HepG2 (cell line): ENCODE measurements around the gene TGM5. TPM values are rescaled to one million over a fixed set of nuclear protein-coding genes. Genes with fewer than 3 reads are reported as not detected.

ENCODE experiments used
- ATAC-seq: fragments of 200-7000 bp; cut with Tn5 transposase; 3 replicates; pipeline ENCODE4 v1.9.1; 2020; ENCODE audit warnings: mild to moderate bottlenecking, moderate library complexity
- BruUV-seq: library from RNA; stranded (reverse); fragments of 400-500 nt; replicated peaks from 2 replicates; lab custom pipeline; 2021; lab: Mats Ljungman, UMichigan
- CTCF ChIA-PET: fragments of 300-600 bp; formaldehyde crosslinking; extraction: SDS; loops from one replicate; lab custom pipeline; 2021; ENCODE audit warnings: low total read pairs, inconsistent platforms, low intra/inter-chr PET ratio; lab: Yijun Ruan, JAX
- POLR2A ChIA-PET: fragments of 350-600 bp; sonication (Branson Sonifier 250); formaldehyde crosslinking; loops from one replicate; lab custom pipeline; 2020; ENCODE audit warnings: antibody characterized with exemption, inconsistent platforms; lab: Yijun Ruan, JAX
- DNase-seq: peaks from one replicate; pipeline ENCODE4 v3.0.0-alpha.2; 2015; ENCODE audit warnings: low spot score
- FAIRE-seq: peaks from 3 replicates; lab custom pipeline; 2011; peaks lifted over from hg19 to GRCh38; lab: Jason Lieb, UNC
- H2AFZ ChIP-seq: one replicate; pipeline ENCODE4 v1.6.1; 2011; ENCODE audit warnings: low read length, inconsistent platforms
- H3K27ac ChIP-seq: fragments of 300-600 bp; 3 replicates; pipeline ENCODE4 v1.8.0; 2011; ENCODE audit warnings: mixed run types, mild to moderate bottlenecking, mixed read lengths, low read length, inconsistent platforms; ENCODE audit not compliant: insufficient read depth; ENCODE audit errors: extremely low read length
- H3K27me3 ChIP-seq, 2 experiments: fragments of 200-600 bp in 1 of 2; 2 replicates in 1 of 2; 3 replicates in 1 of 2; pipeline versions ENCODE4 v1.6.0 to v1.8.0; 2011; ENCODE audit warnings: low read length in 2 of 2, mild to moderate bottlenecking in 2 of 2, moderate library complexity in 2 of 2, inconsistent platforms in 1 of 2; ENCODE audit not compliant: insufficient read depth in 2 of 2, control insufficient read depth in 1 of 2
- H3K36me3 ChIP-seq, 2 experiments: fragments of 200-600 bp in 1 of 2; replicated peaks in 1 of 2; 2 replicates in 1 of 2; 3 replicates in 1 of 2; pipeline versions ENCODE4 v1.5.1 to v1.8.0; 2011; ENCODE audit warnings: low read length in 2 of 2, inconsistent platforms in 1 of 2; ENCODE audit not compliant: insufficient read depth in 2 of 2, control insufficient read depth in 1 of 2
- H3K4me1 ChIP-seq: 2 replicates; pipeline ENCODE4 v1.5.1; 2012; ENCODE audit warnings: low read length, inconsistent platforms; ENCODE audit not compliant: insufficient read depth
- H3K4me2 ChIP-seq: 2 replicates; pipeline ENCODE4 v1.6.0; 2011; ENCODE audit warnings: low read depth, low read length, inconsistent platforms
- H3K4me3 ChIP-seq, 3 experiments: fragments of 200-600 bp in 1 of 3; sonication (generic), shearing (Covaris generic) in 1 of 3; replicated peaks in 1 of 3; 2 replicates each; pipeline ENCODE4 v1.5.1; 2011 to 2016; ENCODE audit warnings: low read length in 3 of 3, inconsistent platforms in 2 of 3, low read depth in 2 of 3, mild to moderate bottlenecking in 2 of 3, control low read depth in 1 of 3, mixed read lengths in 1 of 3; ENCODE audit not compliant: insufficient read depth in 1 of 3
- H3K79me2 ChIP-seq: one replicate; pipeline ENCODE4 v1.6.1; 2011; ENCODE audit warnings: low read length, inconsistent platforms; ENCODE audit not compliant: insufficient read depth
- H3K9ac ChIP-seq: 2 replicates; pipeline ENCODE4 v1.6.0; 2011; ENCODE audit warnings: mild to moderate bottlenecking, low read depth, low read length, inconsistent platforms; ENCODE audit not compliant: insufficient read depth
- H3K9me3 ChIP-seq: 2 replicates; pipeline ENCODE4 v1.5.1; 2012; ENCODE audit warnings: mild to moderate bottlenecking, low read length
- H4K20me1 ChIP-seq: 2 replicates; pipeline ENCODE4 v1.6.0; 2011; ENCODE audit warnings: inconsistent platforms, mild to moderate bottlenecking, low read length, moderate library complexity; ENCODE audit not compliant: insufficient read depth
- ELF1 ChIP-seq: sonication (generic); formaldehyde crosslinking; IDR thresholded peaks from 2 replicates; pipeline ENCODE4 v1.4.0; 2020; ENCODE audit warnings: missing genetic modification reagents
- FOXK2 ChIP-seq: fragments of 450-650 bp; IDR thresholded peaks from 2 replicates; pipeline ENCODE4 v1.6.1; 2016
- MIER3 ChIP-seq: IDR thresholded peaks from 2 replicates; pipeline ENCODE4 v1.6.1; 2016; ENCODE audit warnings: missing compliant biosample characterization, borderline replicate concordance
- PRMT3 ChIP-seq: sonication (generic); formaldehyde crosslinking; IDR thresholded peaks from 2 replicates; pipeline ENCODE4 v1.8.1; 2022; ENCODE audit warnings: low read depth, mild to moderate bottlenecking, moderate library complexity, missing genetic modification reagents, borderline replicate concordance
- ZBTB3 ChIP-seq: sonication (generic); formaldehyde crosslinking; IDR thresholded peaks from 2 replicates; pipeline ENCODE4 v1.4.0; 2020; ENCODE audit warnings: low read depth, mild to moderate bottlenecking, moderate library complexity, missing genetic modification reagents, borderline replicate concordance
- ZFP90 ChIP-seq: sonication (generic); formaldehyde crosslinking; IDR thresholded peaks from 2 replicates; pipeline ENCODE4 v1.8.0; 2022; ENCODE audit warnings: missing genetic modification reagents, mild to moderate bottlenecking, inconsistent platforms, borderline replicate concordance
- ZNF121 ChIP-seq: sonication (generic); formaldehyde crosslinking; IDR thresholded peaks from 2 replicates; pipeline ENCODE4 v1.5.0; 2020; ENCODE audit warnings: mild to moderate bottlenecking, missing genetic modification reagents
- ZNF484 ChIP-seq: sonication (generic); formaldehyde crosslinking; IDR thresholded peaks from 2 replicates; pipeline ENCODE4 v1.5.1; 2020; ENCODE audit warnings: mild to moderate bottlenecking, low read depth, missing genetic modification reagents, borderline replicate concordance
- ZNF547 ChIP-seq: sonication (generic); formaldehyde crosslinking; IDR thresholded peaks from 2 replicates; pipeline ENCODE4 v1.5.1; 2020; ENCODE audit warnings: mild to moderate bottlenecking, missing genetic modification reagents
- ZNF780A ChIP-seq: sonication (generic); formaldehyde crosslinking; IDR thresholded peaks from 2 replicates; pipeline ENCODE4 v1.8.0; 2022; ENCODE audit warnings: mild to moderate bottlenecking, missing genetic modification reagents, moderate library complexity
- WGBS: methylation state at CpG from one replicate; pipeline ENCODE4 v1.1.6; 2017; ENCODE audit warnings: low lambda C conversion rate; 5-methylcytosine and 5-hydroxymethylcytosine counted together
- in situ Hi-C: cut with HindIII; loops from 2 replicates; pipeline ENCODE4 v1.10.0; 2017; ENCODE audit warnings: low pct_unique_long_range_greater_than_20kb; ENCODE audit not compliant: extremely low pct_ligation_motif_present
- intact Hi-C: fragments of 100-400 bp; cut with micrococcal nuclease; formaldehyde crosslinking; loops from one replicate; pipeline ENCODE4 v1.10.0; 2022; ENCODE audit not compliant: unreplicated experiment
- polyA plus RNA-seq, 8 experiments: library from polyadenylated mRNA; depleted of rRNA in 3 of 8; stranded (reverse) in 7 of 8; unstranded in 1 of 8; fragments of >200 nt; fragmentation: Illumina TruSeq in 4 of 8; extraction: Trizol in 4 of 8; gene quantifications; 2 replicates each; pipeline versions ENCODE4 v1.2.1 to v1.2.3, GENCODE V29; 2011 to 2016; ENCODE audit warnings: low read depth in 4 of 8, missing spikeins in 1 of 8, mixed read lengths in 1 of 8; ENCODE audit not compliant: insufficient read depth in 1 of 8
- total RNA-seq, 5 experiments: library from RNA; depleted of rRNA; stranded (reverse); fragments of >200 nt; fragmentation: Illumina TruSeq; extraction: Trizol; gene quantifications; 2 replicates each; pipeline ENCODE4 v1.2.3, GENCODE V29; 2016; ENCODE audit warnings: low read depth in 1 of 5
- TF ChIP-seq, protein P1 (sequence below): IDR thresholded peaks from 2 replicates; pipeline ENCODE4 v1.4.0; 2020; ENCODE audit warnings: mild to moderate bottlenecking, missing genetic modification reagents
- TF ChIP-seq, protein P2 (sequence below): sonication (generic); formaldehyde crosslinking; IDR thresholded peaks from 2 replicates; pipeline ENCODE4 v1.4.0; 2020; ENCODE audit warnings: missing genetic modification reagents, borderline replicate concordance

The TGM5 gene
- total and polyA plus RNA-seq, 2 of the 13 experiments (the other 11 are each of a cell fraction or from before 2014, with no cell fraction given): 0.18 to 0.65 TPM

DNA sequence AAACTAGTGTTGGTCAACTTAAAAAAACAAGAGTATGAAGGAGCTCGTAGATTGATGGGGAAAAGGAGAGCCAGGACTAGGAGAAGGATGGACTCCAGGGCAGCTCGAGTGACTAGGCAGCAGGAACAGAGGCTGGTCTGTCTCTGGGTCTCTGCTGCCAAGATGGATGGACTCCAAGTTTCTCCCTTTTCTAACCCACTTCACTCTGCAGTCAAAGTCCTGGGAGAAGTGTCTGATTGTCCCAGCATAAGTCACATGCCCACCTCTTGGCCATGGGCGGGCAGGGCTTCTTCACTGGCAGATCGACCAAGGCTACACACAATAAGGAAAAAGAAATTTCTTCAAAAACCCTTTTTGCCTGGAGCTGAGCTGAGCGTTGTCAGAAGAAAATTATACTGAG, 36.8 kb downstream of the TGM5 start:
- ChIA-PET CTCF (no interaction called here), POLR2A (no interaction called here)
- FAIRE-seq (no peak), DNase-seq (no peak), ATAC-seq (no peak)
- WGBS: 29% methylated on average over 5 of the region's 5 CpGs
- intact Hi-C loops: no loop called here
- Histone ChIP-seq H3K27ac (no peak overlapping the region), H3K4me2 (no peak overlapping the region), H3K9me3 (no peaks in the 10 kb centered on the region), H3K27me3 (peaks cover 1 to 14% of the 10 kb centered on the region in 2 experiments; a peak in 3 of 5 replicates), H3K36me3 (no peaks in the 10 kb centered on the region), H3K4me3 (no peak overlapping the region), H3K4me1 (peaks cover 8% of the 10 kb centered on the region; the same call in 1 of the 2 replicates), H3K79me2 (no peaks in the 10 kb centered on the region), H2AFZ (no peak overlapping the region), H4K20me1 (no peaks in the 10 kb centered on the region), H3K9ac (no peak overlapping the region)
- BruUV-seq: no TSS peak
- in situ Hi-C loops: loop anchor here (10.0 kb wide), 1 partner anchor 55 kb away; no protein-coding TSS in a partner anchor
- TF ChIP-seq MIER3 (no peak), ZNF780A (no peak), ELF1 (CRISPR knock-in tag) (no peak), FOXK2 (no peak), ZFP90 (CRISPR knock-in tag) (no peak), ZBTB3 (CRISPR knock-in tag) (no peak), ZNF121 (CRISPR knock-in tag) (no peak), PRMT3 (CRISPR knock-in tag) (no peak), ZNF484 (CRISPR knock-in tag) (no peak), ZNF547 (no peak)
- TF ChIP-seq, protein P1, sequence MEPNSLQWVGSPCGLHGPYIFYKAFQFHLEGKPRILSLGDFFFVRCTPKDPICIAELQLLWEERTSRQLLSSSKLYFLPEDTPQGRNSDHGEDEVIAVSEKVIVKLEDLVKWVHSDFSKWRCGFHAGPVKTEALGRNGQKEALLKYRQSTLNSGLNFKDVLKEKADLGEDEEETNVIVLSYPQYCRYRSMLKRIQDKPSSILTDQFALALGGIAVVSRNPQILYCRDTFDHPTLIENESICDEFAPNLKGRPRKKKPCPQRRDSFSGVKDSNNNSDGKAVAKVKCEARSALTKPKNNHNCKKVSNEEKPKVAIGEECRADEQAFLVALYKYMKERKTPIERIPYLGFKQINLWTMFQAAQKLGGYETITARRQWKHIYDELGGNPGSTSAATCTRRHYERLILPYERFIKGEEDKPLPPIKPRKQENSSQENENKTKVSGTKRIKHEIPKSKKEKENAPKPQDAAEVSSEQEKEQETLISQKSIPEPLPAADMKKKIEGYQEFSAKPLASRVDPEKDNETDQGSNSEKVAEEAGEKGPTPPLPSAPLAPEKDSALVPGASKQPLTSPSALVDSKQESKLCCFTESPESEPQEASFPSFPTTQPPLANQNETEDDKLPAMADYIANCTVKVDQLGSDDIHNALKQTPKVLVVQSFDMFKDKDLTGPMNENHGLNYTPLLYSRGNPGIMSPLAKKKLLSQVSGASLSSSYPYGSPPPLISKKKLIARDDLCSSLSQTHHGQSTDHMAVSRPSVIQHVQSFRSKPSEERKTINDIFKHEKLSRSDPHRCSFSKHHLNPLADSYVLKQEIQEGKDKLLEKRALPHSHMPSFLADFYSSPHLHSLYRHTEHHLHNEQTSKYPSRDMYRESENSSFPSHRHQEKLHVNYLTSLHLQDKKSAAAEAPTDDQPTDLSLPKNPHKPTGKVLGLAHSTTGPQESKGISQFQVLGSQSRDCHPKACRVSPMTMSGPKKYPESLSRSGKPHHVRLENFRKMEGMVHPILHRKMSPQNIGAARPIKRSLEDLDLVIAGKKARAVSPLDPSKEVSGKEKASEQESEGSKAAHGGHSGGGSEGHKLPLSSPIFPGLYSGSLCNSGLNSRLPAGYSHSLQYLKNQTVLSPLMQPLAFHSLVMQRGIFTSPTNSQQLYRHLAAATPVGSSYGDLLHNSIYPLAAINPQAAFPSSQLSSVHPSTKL (CRISPR knock-in tag): no peak
- TF ChIP-seq, protein P2, sequence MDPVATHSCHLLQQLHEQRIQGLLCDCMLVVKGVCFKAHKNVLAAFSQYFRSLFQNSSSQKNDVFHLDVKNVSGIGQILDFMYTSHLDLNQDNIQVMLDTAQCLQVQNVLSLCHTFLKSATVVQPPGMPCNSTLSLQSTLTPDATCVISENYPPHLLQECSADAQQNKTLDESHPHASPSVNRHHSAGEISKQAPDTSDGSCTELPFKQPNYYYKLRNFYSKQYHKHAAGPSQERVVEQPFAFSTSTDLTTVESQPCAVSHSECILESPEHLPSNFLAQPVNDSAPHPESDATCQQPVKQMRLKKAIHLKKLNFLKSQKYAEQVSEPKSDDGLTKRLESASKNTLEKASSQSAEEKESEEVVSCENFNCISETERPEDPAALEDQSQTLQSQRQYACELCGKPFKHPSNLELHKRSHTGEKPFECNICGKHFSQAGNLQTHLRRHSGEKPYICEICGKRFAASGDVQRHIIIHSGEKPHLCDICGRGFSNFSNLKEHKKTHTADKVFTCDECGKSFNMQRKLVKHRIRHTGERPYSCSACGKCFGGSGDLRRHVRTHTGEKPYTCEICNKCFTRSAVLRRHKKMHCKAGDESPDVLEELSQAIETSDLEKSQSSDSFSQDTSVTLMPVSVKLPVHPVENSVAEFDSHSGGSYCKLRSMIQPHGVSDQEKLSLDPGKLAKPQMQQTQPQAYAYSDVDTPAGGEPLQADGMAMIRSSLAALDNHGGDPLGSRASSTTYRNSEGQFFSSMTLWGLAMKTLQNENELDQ (CRISPR knock-in tag): no peak
